ENCODE data around the gene ELOVL5. TPM values are rescaled to one million over a fixed set of nuclear protein-coding genes. Genes with fewer than 3 reads are reported as not detected.
A peak's percentile ranks its signal among the peaks of the same experiment; 100 is the strongest.

Gene ELOVL5
- total and polyA plus RNA-seq, 7 experiments from 2014 or later, result 40.9 to 124 (median 66.6) TPM

- Mint-ChIP-seq H3K4me1 (peaks cover 0 to 2% (median 0%) of the 10 kb centered on the region in 7 donors), H3K27ac (peak overlapping the region in 1 of 9 donors; percentile 2), H3K27me3 (no peaks in the 10 kb centered on the region), H3K9me3 (peaks cover 0 to 4% (median 0%) of the 10 kb centered on the region in 11 donors), H3K4me3 (no peak overlapping the region), H3K36me3 (peaks cover 15 to 53% (median 37%) of the 10 kb centered on the region in 5 donors)
- ChIA-PET POLR2A (no interaction called here), CTCF (no interaction called here)
- H3K4me1 ChIP-seq (ENCODE audit: control insufficient read depth in 2 of 2, insufficient read depth in 2 of 2, low read length in 2 of 2), result no peaks in the 10 kb centered on the region
- H3K4me3 ChIP-seq (ENCODE audit: low read length), result no peak overlapping the region
- H3K36me3 ChIP-seq (ENCODE audit: control insufficient read depth in 2 of 3, insufficient read depth in 3 of 3, low read length in 3 of 3), result peaks cover 0 to 10% (median 5%) of the 10 kb centered on the region in 3 experiments
- H3K27me3 ChIP-seq (ENCODE audit: control insufficient read depth in 2 of 2, insufficient read depth in 2 of 2, low read length in 2 of 2), result no peaks in the 10 kb centered on the region
- ATAC-seq, result no peak
- no peak for DNase-seq
- intact Hi-C loops (cut with micrococcal nuclease), result no loop called here
- H3K27ac ChIP-seq (ENCODE audit: low read depth, low read length), result no peak overlapping the region
- no peaks in the 10 kb centered on the region for H3K9me3 ChIP-seq (ENCODE audit: control insufficient read depth in 2 of 3, low read length in 3 of 3)
Measured at GRCh38 chr6:53257001-53257400, 91.7 kb downstream of the ELOVL5 start.

DNA sequence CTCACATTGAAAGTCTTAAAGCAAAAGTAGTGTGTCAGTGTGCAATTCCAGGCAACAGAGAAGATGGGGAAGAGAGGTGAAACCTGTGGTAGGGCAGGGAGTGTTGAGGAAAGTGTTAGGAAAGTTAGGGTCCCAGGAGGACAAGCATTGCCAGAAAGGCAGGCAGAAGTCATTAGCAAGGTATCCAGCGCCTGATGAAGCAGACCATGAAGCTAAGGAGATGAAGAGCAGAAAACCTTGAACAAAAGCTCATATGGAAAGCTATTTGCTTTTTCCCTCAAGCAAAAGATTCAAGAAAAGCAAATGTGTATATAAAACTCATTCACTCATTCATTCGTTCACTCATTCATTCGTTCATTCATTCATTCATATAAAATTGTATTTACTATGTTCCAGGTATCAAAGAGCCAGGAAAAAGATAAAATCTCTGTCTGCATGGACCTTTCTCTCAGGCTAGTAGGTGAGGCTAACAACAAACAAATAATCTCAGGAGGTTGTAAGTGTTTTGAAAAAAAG is 96.5 kb downstream of the ELOVL5 start:
- ChIA-PET POLR2A (no interaction called here), CTCF (no interaction called here)
- Mint-ChIP-seq H3K9me3 (peaks cover 0 to 2% (median 0%) of the 10 kb centered on the region in 11 donors), H3K36me3 (peaks cover 0 to 20% (median 12%) of the 10 kb centered on the region in 5 donors), H3K4me1 (peaks cover 0 to 3% (median 0%) of the 10 kb centered on the region in 7 donors), H3K27me3 (no peaks in the 10 kb centered on the region), H3K4me3 (no peak overlapping the region), H3K27ac (peak overlapping the region in 3 of 9 donors; percentile 2 to 21 (median 19))
- Histone ChIP-seq H3K9me3 (ENCODE audit: control insufficient read depth in 2 of 3, low read length in 3 of 3) (no peaks in the 10 kb centered on the region), H3K4me3 (ENCODE audit: low read length) (no peak overlapping the region), H3K36me3 (ENCODE audit: control insufficient read depth in 2 of 3, insufficient read depth in 3 of 3, low read length in 3 of 3) (no peaks in the 10 kb centered on the region), H3K4me1 (ENCODE audit: control insufficient read depth in 2 of 2, insufficient read depth in 2 of 2, low read length in 2 of 2) (no peaks in the 10 kb centered on the region), H3K27me3 (ENCODE audit: control insufficient read depth in 2 of 2, insufficient read depth in 2 of 2, low read length in 2 of 2) (no peaks in the 10 kb centered on the region), H3K27ac (ENCODE audit: low read depth, low read length) (no peak overlapping the region)
- no peak for ATAC-seq
- intact Hi-C loops (cut with micrococcal nuclease), result loop anchor here in 1 of 2 donors (5.0 kb wide), 1 partner anchor 65 kb away; no protein-coding TSS in a partner anchor
- DNase-seq, result no peak

DNA sequence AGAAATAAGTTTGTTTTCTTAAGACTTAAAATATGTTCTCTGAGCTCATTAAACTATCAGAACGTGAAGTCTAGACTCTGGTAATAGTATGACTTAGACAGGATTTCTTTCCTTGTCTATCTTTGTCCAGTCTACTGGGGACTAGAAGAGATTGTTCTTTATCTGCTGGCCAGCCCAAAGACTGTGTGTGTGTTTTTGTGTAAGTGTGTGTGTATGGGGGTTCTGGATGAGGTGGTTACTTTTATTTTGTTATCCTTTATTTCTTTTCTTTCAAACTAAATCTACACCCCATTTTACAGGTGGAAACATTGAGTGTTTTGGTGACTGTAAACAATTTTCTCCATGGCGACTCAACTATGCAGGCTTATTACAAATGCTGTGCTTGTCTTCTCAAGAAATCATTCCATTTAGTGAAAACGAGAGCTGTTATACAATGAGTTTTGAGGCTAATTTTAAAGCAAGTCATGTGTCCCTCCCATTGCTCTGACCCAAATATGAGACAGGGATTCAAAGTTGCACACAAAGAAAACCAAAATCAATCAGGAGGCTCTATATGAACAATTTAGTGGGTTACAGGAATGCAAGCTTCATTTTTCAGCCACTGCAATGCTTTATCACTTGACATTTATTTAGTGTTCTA is 97.6 kb downstream of the ELOVL5 start:
- peak overlapping the region in 1 of 9 donors; percentile 20 for H3K27ac Mint-ChIP-seq
- no peak for ATAC-seq

GRCh38 chr6:53250176-53251032 is 98.3 kb downstream of the ELOVL5 start:
- no peaks in the 10 kb centered on the region for H3K4me1 ChIP-seq (ENCODE audit: control insufficient read depth in 2 of 2, insufficient read depth in 2 of 2, low read length in 2 of 2)
- peaks cover 0 to 6% (median 0%) of the 10 kb centered on the region in 7 donors for H3K4me1 Mint-ChIP-seq
- DNase-seq (no peak), ATAC-seq (peak; percentile 34)
- no peaks in the 10 kb centered on the region for H3K27me3 ChIP-seq (ENCODE audit: control insufficient read depth in 2 of 2, insufficient read depth in 2 of 2, low read length in 2 of 2)
- H3K36me3 Mint-ChIP-seq, result peaks cover 0 to 13% (median 7%) of the 10 kb centered on the region in 5 donors
- no peak overlapping the region for H3K27ac ChIP-seq (ENCODE audit: low read depth, low read length)
- no peaks in the 10 kb centered on the region for H3K36me3 ChIP-seq (ENCODE audit: control insufficient read depth in 2 of 3, insufficient read depth in 3 of 3, low read length in 3 of 3)
- H3K27ac Mint-ChIP-seq, result no peak overlapping the region
- ChIA-PET POLR2A (no interaction called here), CTCF (interaction anchor here (1.1 kb wide), 1 partner anchor 160 kb away, joined by 3 read pairs; no protein-coding TSS in a partner anchor)
- intact Hi-C loops (cut with micrococcal nuclease), result loop anchor here in 1 of 2 donors (5.0 kb wide), 1 partner anchor 63 kb away; no protein-coding TSS in a partner anchor
- H3K4me3 ChIP-seq (ENCODE audit: low read length), result no peak overlapping the region
- H3K4me3 Mint-ChIP-seq, result no peak overlapping the region
- no peaks in the 10 kb centered on the region for H3K9me3 ChIP-seq (ENCODE audit: control insufficient read depth in 2 of 3, low read length in 3 of 3)
- H3K27me3 Mint-ChIP-seq, result no peaks in the 10 kb centered on the region
- H3K9me3 Mint-ChIP-seq, result peaks cover 0 to 2% (median 0%) of the 10 kb centered on the region in 11 donors

More for the DNA sequence above, 97.6 kb downstream of the ELOVL5 start:
- Histone ChIP-seq H3K36me3 (ENCODE audit: control insufficient read depth in 2 of 3, insufficient read depth in 3 of 3, low read length in 3 of 3) (no peaks in the 10 kb centered on the region), H3K27ac (ENCODE audit: low read depth, low read length) (no peak overlapping the region), H3K4me3 (ENCODE audit: low read length) (no peak overlapping the region), H3K4me1 (ENCODE audit: control insufficient read depth in 2 of 2, insufficient read depth in 2 of 2, low read length in 2 of 2) (no peaks in the 10 kb centered on the region), H3K27me3 (ENCODE audit: control insufficient read depth in 2 of 2, insufficient read depth in 2 of 2, low read length in 2 of 2) (no peaks in the 10 kb centered on the region), H3K9me3 (ENCODE audit: control insufficient read depth in 2 of 3, low read length in 3 of 3) (no peaks in the 10 kb centered on the region)
- H3K36me3 Mint-ChIP-seq, result peaks cover 0 to 13% (median 7%) of the 10 kb centered on the region in 5 donors
- no peak for DNase-seq
- CTCF ChIA-PET, result interaction anchor here (1.1 kb wide), 1 partner anchor 160 kb away, joined by 3 read pairs; no protein-coding TSS in a partner anchor
- peaks cover 0 to 3% (median 0%) of the 10 kb centered on the region in 7 donors for H3K4me1 Mint-ChIP-seq
- no peaks in the 10 kb centered on the region for H3K27me3 Mint-ChIP-seq
- intact Hi-C loops (cut with micrococcal nuclease), result loop anchor here in 1 of 2 donors (5.0 kb wide), 1 partner anchor 64 kb away; no protein-coding TSS in a partner anchor
- H3K9me3 Mint-ChIP-seq, result peaks cover 0 to 2% (median 0%) of the 10 kb centered on the region in 11 donors
- POLR2A ChIA-PET, result no interaction called here
- no peak overlapping the region for H3K4me3 Mint-ChIP-seq

GRCh38 chr6:53246924-53247323 is 101.8 kb downstream of the ELOVL5 start:
- POLR2A ChIA-PET, result interaction anchor here (0.9 kb wide), 1 partner anchor 97 kb away, joined by 3 read pairs; no protein-coding TSS in a partner anchor
- Histone ChIP-seq H3K27ac (ENCODE audit: low read depth, low read length) (no peak overlapping the region), H3K36me3 (ENCODE audit: control insufficient read depth in 2 of 3, insufficient read depth in 3 of 3, low read length in 3 of 3) (no peaks in the 10 kb centered on the region), H3K4me1 (ENCODE audit: control insufficient read depth in 2 of 2, insufficient read depth in 2 of 2, low read length in 2 of 2) (no peaks in the 10 kb centered on the region), H3K4me3 (ENCODE audit: low read length) (no peak overlapping the region), H3K9me3 (ENCODE audit: control insufficient read depth in 2 of 3, low read length in 3 of 3) (no peaks in the 10 kb centered on the region), H3K27me3 (ENCODE audit: control insufficient read depth in 2 of 2, insufficient read depth in 2 of 2, low read length in 2 of 2) (no peaks in the 10 kb centered on the region)
- Mint-ChIP-seq H3K36me3 (peaks cover 0 to 4% (median 0%) of the 10 kb centered on the region in 5 donors), H3K27ac (no peak overlapping the region), H3K4me3 (no peak overlapping the region), H3K27me3 (no peaks in the 10 kb centered on the region), H3K9me3 (peaks cover 0 to 2% (median 0%) of the 10 kb centered on the region in 11 donors), H3K4me1 (peaks cover 2 to 24% (median 10%) of the 10 kb centered on the region in 7 donors)
- CTCF ChIA-PET, result interaction anchor here (0.6 kb wide), 1 partner anchor 19 kb away, joined by 3 read pairs; no protein-coding TSS in a partner anchor
- DNase-seq, result no peak
- ATAC-seq, result no peak
- intact Hi-C loops (cut with micrococcal nuclease), result no loop called here

DNA sequence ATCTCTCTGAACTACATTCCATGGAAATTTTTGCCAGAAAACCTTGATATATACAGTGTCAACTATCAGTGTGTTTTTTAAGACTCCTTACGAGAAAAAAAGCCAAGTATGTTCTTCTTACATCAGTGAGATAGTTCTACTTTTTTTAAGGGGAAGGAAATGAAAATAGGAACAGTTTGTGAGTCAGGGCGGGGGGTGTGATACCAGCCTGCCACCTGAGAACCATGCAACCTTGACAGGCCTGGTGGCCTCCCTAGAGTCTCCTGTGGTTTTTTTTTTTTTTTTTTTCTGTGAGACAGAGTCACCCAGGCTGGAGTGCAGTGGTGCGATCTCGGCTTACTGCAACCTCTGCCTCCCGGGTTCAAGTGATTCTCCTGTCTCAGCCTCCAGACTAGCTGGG is 103.8 kb downstream of the ELOVL5 start:
- ATAC-seq (peak; percentile 81), DNase-seq (no peak)
- H3K36me3 ChIP-seq (ENCODE audit: control insufficient read depth in 2 of 3, insufficient read depth in 3 of 3, low read length in 3 of 3), result no peaks in the 10 kb centered on the region
- no peaks in the 10 kb centered on the region for H3K9me3 ChIP-seq (ENCODE audit: control insufficient read depth in 2 of 3, low read length in 3 of 3)
- peaks cover 0 to 12% (median 0%) of the 10 kb centered on the region in 5 donors for H3K36me3 Mint-ChIP-seq
- H3K27ac Mint-ChIP-seq, result peak overlapping the region in 1 of 9 donors; percentile 30
- H3K27ac ChIP-seq (ENCODE audit: low read depth, low read length), result no peak overlapping the region
- H3K27me3 Mint-ChIP-seq, result no peaks in the 10 kb centered on the region
- peaks cover 0 to 17% of the 10 kb centered on the region in 2 donors for H3K4me1 ChIP-seq (ENCODE audit: control insufficient read depth in 2 of 2, insufficient read depth in 2 of 2, low read length in 2 of 2)
- peaks cover 0 to 8% (median 0%) of the 10 kb centered on the region in 11 donors for H3K9me3 Mint-ChIP-seq
- intact Hi-C loops (cut with micrococcal nuclease), result loop anchor here in 1 of 2 donors (5.0 kb wide), 1 partner anchor 47 kb away; no protein-coding TSS in a partner anchor
- H3K4me3 Mint-ChIP-seq, result no peak overlapping the region
- H3K4me3 ChIP-seq (ENCODE audit: low read length), result no peak overlapping the region
- ChIA-PET CTCF (no interaction called here), POLR2A (no interaction called here)
- H3K4me1 Mint-ChIP-seq, result peaks cover 16 to 44% (median 30%) of the 10 kb centered on the region in 7 donors
- H3K27me3 ChIP-seq (ENCODE audit: control insufficient read depth in 2 of 2, insufficient read depth in 2 of 2, low read length in 2 of 2), result no peaks in the 10 kb centered on the region

Measured in naive thymus-derived CD4-positive, alpha-beta T cell (primary cell).